ENCODE data around the gene TUBB2A. TPM values are rescaled to one million over a fixed set of nuclear protein-coding genes. Genes with fewer than 3 reads are reported as not detected.
"Not testable (repeated sequence)": the region's sequence is repeated elsewhere in the genome, so short reads cannot be mapped to it uniquely, and the experiment has no call there.

The TUBB2A gene
- total and polyA plus RNA-seq, 2 of the 4 experiments (the other 2 are of a cell fraction) = 164 to 264 TPM

DNA sequence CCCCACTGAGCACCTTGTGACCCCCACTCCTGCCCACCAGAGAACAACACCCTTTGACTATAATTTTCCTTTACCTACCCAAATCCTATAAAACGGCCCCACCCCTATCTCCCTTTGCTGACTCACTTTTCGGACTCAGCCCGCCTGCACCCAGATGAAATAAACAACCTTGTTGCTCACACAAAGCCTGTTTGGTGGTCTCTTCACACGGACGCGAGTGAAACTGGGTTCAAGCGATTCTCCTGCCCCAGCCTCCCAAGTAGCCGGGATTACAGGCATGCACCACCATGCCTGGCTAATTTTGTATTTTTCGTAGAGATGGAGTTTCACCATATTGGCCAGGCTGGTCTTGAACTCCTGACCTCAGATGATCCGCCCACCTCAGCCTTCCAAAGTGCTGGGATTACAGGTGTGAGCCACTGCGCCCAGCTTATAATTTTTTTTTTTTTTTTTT, 16.3 kb upstream of the TUBB2A start:
- dilution Hi-C loops (cut with HindIII; ENCODE audit: low sequenced_read_pairs, unreplicated experiment) = not testable (repeated sequence)

DNA sequence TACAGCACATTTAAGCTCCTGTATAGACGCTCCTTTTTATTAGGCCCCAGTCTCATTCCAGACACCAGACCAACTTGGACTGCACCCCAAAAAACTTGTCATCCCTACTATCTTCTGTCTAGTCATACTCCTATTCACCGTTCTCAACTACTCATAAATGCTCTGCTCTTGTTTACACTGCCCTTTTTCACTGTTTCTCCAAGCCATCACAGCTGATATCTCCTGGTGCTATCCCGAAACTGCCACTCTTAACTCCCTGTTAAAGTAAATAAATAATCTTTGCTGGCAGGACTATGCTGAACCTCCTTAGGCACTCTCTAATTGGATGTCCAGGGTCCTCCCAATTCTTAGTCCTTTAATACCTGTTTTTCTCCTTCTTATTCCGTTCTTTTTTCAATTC, 15.4 kb upstream of the TUBB2A start:
- H2AFZ ChIP-seq (replicated peaks; ENCODE audit: low read length, poor library complexity); H3K27me3 ChIP-seq (ENCODE audit: control insufficient read depth, insufficient read depth, low read length); H4K8ac ChIP-seq (ENCODE audit: low read depth in 2 of 2, low read length in 2 of 2); H3K27ac ChIP-seq (ENCODE audit: insufficient read depth, low read length); H3K9ac ChIP-seq (ENCODE audit: low read depth, low read length); H3K36me3 ChIP-seq (ENCODE audit: control insufficient read depth, insufficient read depth, low read length); H2BK5ac ChIP-seq (ENCODE audit: low read depth, low read length, poor library complexity, severe bottlenecking); H3K9me3 ChIP-seq (ENCODE audit: control insufficient read depth, insufficient read depth, low read length); dilution Hi-C loops (cut with HindIII; ENCODE audit: low sequenced_read_pairs, unreplicated experiment); POLR2A ChIA-PET (ENCODE audit: unreplicated experiment); H2BK20ac ChIP-seq (ENCODE audit: low read depth, low read length); intact Hi-C loops (cut with micrococcal nuclease); H3K4me1 ChIP-seq (ENCODE audit: control insufficient read depth, insufficient read depth, low read length); DNase-seq; H2BK15ac ChIP-seq (ENCODE audit: low read depth, low read length); H3K23ac ChIP-seq (ENCODE audit: low read depth, low read length); H2AK5ac ChIP-seq (ENCODE audit: low read depth, low read length); ATAC-seq (ENCODE audit: low read depth); H2BK120ac ChIP-seq (ENCODE audit: low read depth, low read length); H3K14ac ChIP-seq (replicated peaks; ENCODE audit: low read depth, low read length); CTCF ChIA-PET; H3K4me2 ChIP-seq (ENCODE audit: low read depth, low read length); H3K4ac ChIP-seq (ENCODE audit: low read depth, low read length); H2AK9ac ChIP-seq (replicated peaks; ENCODE audit: low read depth, low read length, poor library complexity); H4K20me1 ChIP-seq (ENCODE audit: insufficient read depth, low read length); in situ Hi-C loops (cut with MboI; ENCODE audit: low sequenced_read_pairs); H4K5ac ChIP-seq (ENCODE audit: low read depth, low read length); H3K56ac ChIP-seq (ENCODE audit: extremely low read depth, insufficient read depth, low read length); H3K4me3 ChIP-seq (ENCODE audit: insufficient read depth, low read depth, low read length); H4K91ac ChIP-seq (ENCODE audit: insufficient read depth, low read depth, low read length); H3K9me1 ChIP-seq (ENCODE audit: insufficient read depth, low read length); H3K18ac ChIP-seq (ENCODE audit: low read depth, low read length); BruUV-seq (replicated peaks); H3K79me1 ChIP-seq (ENCODE audit: low read depth in 1 of 2, low read length in 2 of 2): not testable (repeated sequence)
- 60 to 100% methylated on average over 1 of the region's 4 CpGs for WGBS, 2 experiments (ENCODE audit: extremely low coverage in 2 of 2, insufficient read length in 1 of 2)

More for the DNA sequence above, 16.3 kb upstream of the TUBB2A start:
- H3K23ac ChIP-seq (ENCODE audit: low read depth, low read length); H4K20me1 ChIP-seq (ENCODE audit: insufficient read depth, low read length); H2AK5ac ChIP-seq (ENCODE audit: low read depth, low read length); POLR2A ChIA-PET (ENCODE audit: unreplicated experiment); H3K79me1 ChIP-seq (ENCODE audit: low read depth in 1 of 2, low read length in 2 of 2); H3K9me1 ChIP-seq (ENCODE audit: insufficient read depth, low read length); H3K4me3 ChIP-seq (ENCODE audit: insufficient read depth, low read depth, low read length); H3K36me3 ChIP-seq (ENCODE audit: control insufficient read depth, insufficient read depth, low read length); H3K4me2 ChIP-seq (ENCODE audit: low read depth, low read length); H2BK20ac ChIP-seq (ENCODE audit: low read depth, low read length); CTCF ChIA-PET; BruUV-seq (replicated peaks); H3K14ac ChIP-seq (replicated peaks; ENCODE audit: low read depth, low read length); H3K27me3 ChIP-seq (ENCODE audit: control insufficient read depth, insufficient read depth, low read length); H2AK9ac ChIP-seq (replicated peaks; ENCODE audit: low read depth, low read length, poor library complexity); H2BK5ac ChIP-seq (ENCODE audit: low read depth, low read length, poor library complexity, severe bottlenecking); H3K27ac ChIP-seq (ENCODE audit: insufficient read depth, low read length); intact Hi-C loops (cut with micrococcal nuclease); H3K4me1 ChIP-seq (ENCODE audit: control insufficient read depth, insufficient read depth, low read length); H3K9me3 ChIP-seq (ENCODE audit: control insufficient read depth, insufficient read depth, low read length); DNase-seq; H3K56ac ChIP-seq (ENCODE audit: extremely low read depth, insufficient read depth, low read length); H4K5ac ChIP-seq (ENCODE audit: low read depth, low read length); H3K4ac ChIP-seq (ENCODE audit: low read depth, low read length); H4K8ac ChIP-seq (ENCODE audit: low read depth in 2 of 2, low read length in 2 of 2); H3K18ac ChIP-seq (ENCODE audit: low read depth, low read length); H2AFZ ChIP-seq (replicated peaks; ENCODE audit: low read length, poor library complexity); in situ Hi-C loops (cut with MboI; ENCODE audit: low sequenced_read_pairs); H3K9ac ChIP-seq (ENCODE audit: low read depth, low read length); H4K91ac ChIP-seq (ENCODE audit: insufficient read depth, low read depth, low read length); H2BK15ac ChIP-seq (ENCODE audit: low read depth, low read length); H2BK120ac ChIP-seq (ENCODE audit: low read depth, low read length); ATAC-seq (ENCODE audit: low read depth): not testable (repeated sequence)
- 100% methylated on average over 2 of the region's 11 CpGs; no CpG with 5 or more reads in 1 of the 2 experiments for WGBS, 2 experiments (ENCODE audit: extremely low coverage in 2 of 2, insufficient read length in 1 of 2)

Measured in IMR-90 (cell line).